Measurements from ENCODE around the gene OR52N4.
"Not testable (repeated sequence)": the region's sequence is repeated elsewhere in the genome, so short reads cannot be mapped to it uniquely, and the experiment has no call there.

The OR52N4 gene

GRCh38 chr11:5753943-5754342, at the start of gene OR52N4:
Gene OR52N4, plus strand, starts transcription at chr11:5754243. Its CDS starts 498 bp downstream, at chr11:5754741.
- no peak for DNase-seq
- in situ Hi-C loops (cut with MboI; ENCODE audit: low pct_unique_long_range_greater_than_20kb, low sequenced_read_pairs), result no loop called here

GRCh38 chr11:5705688-5706087, 48.4 kb upstream of the OR52N4 start:
- DNase-seq, result no peak
- in situ Hi-C loops (cut with MboI; ENCODE audit: low pct_unique_long_range_greater_than_20kb, low sequenced_read_pairs), result no loop called here

- in situ Hi-C loops (cut with MboI; ENCODE audit: low pct_unique_long_range_greater_than_20kb, low sequenced_read_pairs), result no loop called here
- DNase-seq, result peak; percentile 28
Observed at GRCh38 chr11:5712507-5712906, 41.5 kb upstream of the OR52N4 start.

DNA sequence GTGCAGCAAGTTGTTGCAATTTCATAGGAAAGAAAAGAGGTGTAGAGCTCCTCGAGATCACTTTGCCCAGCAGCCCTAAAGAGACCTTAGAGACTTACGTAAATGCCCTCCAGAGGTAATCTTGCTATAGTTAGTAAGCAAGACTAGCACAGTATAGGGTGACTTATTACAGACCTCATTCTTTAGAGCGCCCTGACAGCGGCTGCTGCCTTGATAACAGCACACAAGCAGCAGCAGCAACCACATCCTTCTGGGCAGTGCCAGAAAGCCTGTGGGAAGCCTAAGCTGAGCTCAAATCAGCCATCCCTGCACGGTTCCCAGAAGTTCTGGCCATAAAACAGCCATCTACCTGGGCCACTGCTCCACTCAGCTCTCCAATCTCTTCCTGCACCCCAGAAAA, 40.3 kb upstream of the OR52N4 start:
- no peak for DNase-seq
- in situ Hi-C loops (cut with MboI; ENCODE audit: low pct_unique_long_range_greater_than_20kb, low sequenced_read_pairs), result no loop called here

DNA sequence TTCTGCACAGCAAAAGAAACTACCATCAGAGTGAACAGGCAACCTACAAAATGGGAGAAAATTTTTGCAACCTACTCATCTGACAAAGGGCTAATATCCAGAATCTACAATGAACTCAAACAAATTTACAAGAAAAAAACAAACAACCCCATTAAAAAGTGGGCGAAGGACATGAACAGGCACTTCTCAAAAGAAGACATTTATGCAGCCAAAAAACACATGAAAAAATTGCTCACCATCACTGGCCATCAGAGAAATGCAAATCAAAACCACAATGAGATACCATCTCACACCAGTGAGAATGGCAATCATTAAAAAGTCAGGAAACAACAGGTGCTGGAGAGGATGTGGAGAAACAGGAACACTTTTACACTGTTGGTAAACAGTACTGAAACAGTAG, 37.5 kb upstream of the OR52N4 start:
- in situ Hi-C loops (cut with MboI; ENCODE audit: low pct_unique_long_range_greater_than_20kb, low sequenced_read_pairs); DNase-seq: not testable (repeated sequence)

DNA sequence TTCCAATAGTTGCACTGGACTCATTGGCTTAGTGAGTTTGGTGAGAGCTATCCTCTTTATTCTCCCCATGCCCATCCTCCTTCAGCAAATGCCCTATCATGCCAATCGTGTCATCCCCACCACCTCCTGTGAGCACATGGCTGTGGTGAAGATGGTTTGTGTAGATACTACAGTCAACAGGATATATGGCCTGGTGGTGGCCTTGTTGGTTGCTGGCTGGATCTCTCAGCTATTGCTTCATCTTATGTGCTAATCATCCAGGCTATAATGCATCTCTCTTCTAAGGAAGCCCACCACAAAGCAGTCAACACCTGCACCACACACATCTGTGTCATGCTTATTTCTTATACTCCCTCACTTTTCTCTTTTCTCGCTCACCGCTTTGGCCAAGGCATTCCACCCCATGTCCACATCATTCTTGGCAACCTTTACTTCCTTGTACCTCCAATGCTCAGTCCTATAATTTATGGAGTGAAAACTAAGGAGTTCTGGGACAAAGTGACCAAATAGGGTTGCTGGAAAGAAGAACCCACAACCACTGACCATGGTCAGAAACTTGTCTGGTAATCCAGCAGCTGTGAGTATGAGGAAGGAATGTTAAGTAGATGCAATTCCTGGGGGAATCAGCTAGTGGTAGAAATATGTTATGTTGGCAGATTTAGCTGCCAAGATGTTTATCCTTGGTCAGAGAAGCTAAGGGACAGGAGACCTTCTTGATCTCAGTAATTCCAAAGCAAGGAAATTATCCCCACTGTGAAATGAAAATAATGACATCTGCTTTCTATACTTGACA, 34.1 kb upstream of the OR52N4 start:
- in situ Hi-C loops (cut with MboI; ENCODE audit: low pct_unique_long_range_greater_than_20kb, low sequenced_read_pairs), result no loop called here
- no peak for DNase-seq

DNA sequence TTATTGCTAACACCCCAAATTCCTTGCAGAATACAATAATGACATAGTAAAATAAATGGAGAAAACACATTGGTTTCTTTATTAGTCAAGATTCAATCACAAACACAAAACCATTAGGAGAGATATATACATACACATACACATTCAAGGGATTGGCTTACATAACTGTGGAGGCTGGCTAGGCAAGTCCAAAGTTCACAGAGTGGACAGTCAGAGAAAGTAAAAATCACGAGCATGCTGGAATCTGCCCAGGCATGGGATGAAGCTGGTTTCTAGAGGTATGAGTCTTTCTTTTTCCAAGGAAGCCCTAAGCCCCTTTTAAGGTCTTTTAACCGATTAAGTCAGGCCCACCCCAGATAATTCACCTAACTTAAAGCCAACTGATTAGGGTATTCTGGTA, 31.4 kb upstream of the OR52N4 start:
- in situ Hi-C loops (cut with MboI; ENCODE audit: low pct_unique_long_range_greater_than_20kb, low sequenced_read_pairs), result no loop called here
- no peak for DNase-seq

DNA sequence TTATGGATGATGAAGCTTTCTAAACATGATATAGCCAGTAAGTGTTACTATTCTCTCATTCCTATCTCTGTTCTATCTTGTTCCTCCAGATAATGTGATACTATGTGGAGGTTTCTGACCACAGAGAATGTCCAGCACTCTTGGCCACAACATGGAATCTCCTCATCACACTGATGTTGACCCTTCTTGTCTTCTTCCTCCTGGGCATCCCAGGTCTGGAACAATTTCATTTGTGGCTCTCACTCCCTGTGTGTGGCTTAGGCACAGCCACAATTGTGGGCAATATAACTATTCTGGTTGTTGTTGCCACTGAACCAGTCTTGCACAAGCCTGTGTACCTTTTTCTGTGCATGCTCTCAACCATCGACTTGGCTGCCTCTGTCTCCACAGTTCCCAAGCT, 27.7 kb upstream of the OR52N4 start:
- in situ Hi-C loops (cut with MboI; ENCODE audit: low pct_unique_long_range_greater_than_20kb, low sequenced_read_pairs), result no loop called here
- no peak for DNase-seq

DNA sequence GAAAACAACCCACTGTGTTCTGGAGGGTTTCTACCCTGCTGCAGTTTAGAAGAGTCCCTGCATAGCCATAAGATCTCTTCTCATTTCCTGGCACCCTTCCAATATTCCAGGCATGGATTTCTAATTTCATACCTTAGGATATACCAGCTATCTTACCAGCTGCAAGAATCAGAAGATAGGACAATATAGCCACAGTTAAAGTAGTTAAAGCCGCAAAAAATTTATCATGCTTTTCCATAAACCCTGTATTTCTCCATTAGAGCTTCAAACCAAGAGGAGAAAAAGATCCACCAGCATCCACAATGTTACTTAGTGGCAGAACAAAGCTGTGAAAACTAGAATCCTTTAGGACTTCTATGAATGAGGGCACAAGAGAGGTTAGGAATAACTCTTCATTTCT, 26.4 kb upstream of the OR52N4 start:
- in situ Hi-C loops (cut with MboI; ENCODE audit: low pct_unique_long_range_greater_than_20kb, low sequenced_read_pairs), result no loop called here

GRCh38 chr11:5736396-5736795, 17.6 kb upstream of the OR52N4 start, which contains the start of gene OR56B1:
Gene OR56B1, plus strand, starts transcription at chr11:5736448. Its CDS starts 69 bp downstream, at chr11:5736517.
- no peak for DNase-seq
- in situ Hi-C loops (cut with MboI; ENCODE audit: low pct_unique_long_range_greater_than_20kb, low sequenced_read_pairs), result no loop called here

More for the DNA sequence above, 26.4 kb upstream of the OR52N4 start:
- DNase-seq, result no peak

DNA sequence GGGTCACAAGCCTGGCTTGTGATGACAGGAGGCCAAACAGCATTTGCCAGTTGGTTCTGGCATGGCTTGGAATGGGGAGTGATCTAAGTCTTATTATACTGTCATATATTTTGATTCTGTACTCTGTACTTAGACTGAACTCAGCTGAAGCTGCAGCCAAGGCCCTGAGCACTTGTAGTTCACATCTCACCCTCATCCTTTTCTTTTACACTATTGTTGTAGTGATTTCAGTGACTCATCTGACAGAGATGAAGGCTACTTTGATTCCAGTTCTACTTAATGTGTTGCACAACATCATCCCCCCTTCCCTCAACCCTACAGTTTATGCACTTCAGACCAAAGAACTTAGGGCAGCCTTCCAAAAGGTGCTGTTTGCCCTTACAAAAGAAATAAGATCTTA, 17.0 kb upstream of the OR52N4 start:
- no peak for DNase-seq
- in situ Hi-C loops (cut with MboI; ENCODE audit: low pct_unique_long_range_greater_than_20kb, low sequenced_read_pairs), result no loop called here

DNA sequence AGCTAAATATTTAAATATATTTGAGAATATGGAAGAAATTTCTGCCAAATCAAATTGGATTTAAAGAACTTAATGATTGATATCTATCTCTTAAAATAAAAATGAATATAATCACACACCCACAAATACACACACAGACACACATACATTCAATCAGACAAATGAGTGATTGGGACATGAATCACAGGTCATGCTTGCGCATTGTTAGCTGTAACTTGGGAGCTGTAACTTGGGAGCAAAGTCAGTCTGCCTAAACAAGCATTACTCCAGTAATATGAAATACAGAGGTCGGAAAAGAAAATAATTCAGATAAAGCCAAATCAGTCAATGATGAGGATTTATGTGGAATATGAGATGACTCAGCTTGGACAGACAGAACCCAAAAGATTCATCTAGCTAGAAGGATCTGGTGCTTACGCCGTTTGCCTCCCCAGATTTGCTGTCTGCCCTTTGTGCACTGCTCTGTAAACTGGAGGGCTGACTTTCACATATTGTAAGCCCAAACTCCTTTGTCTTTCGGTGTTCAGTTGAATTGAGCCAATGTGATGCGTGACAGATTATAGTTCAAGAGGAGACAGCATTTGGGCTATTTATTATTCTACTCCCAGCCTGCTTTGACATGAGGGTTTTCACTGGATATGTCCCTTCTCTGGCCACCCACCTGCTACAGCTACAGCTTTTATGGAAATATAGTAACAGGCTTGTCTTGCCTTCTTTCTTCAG, 16.2 kb upstream of the OR52N4 start:
- DNase-seq, result no peak
- in situ Hi-C loops (cut with MboI; ENCODE audit: low pct_unique_long_range_greater_than_20kb, low sequenced_read_pairs), result no loop called here

GRCh38 chr11:5738431-5738830, 15.6 kb upstream of the OR52N4 start:
- no peak for DNase-seq
- in situ Hi-C loops (cut with MboI; ENCODE audit: low pct_unique_long_range_greater_than_20kb, low sequenced_read_pairs), result no loop called here

- DNase-seq, result no peak
- in situ Hi-C loops (cut with MboI; ENCODE audit: low pct_unique_long_range_greater_than_20kb, low sequenced_read_pairs), result no loop called here
Observed at GRCh38 chr11:5746614-5747013, 7.4 kb upstream of the OR52N4 start.

- DNase-seq, result no peak
- in situ Hi-C loops (cut with MboI; ENCODE audit: low pct_unique_long_range_greater_than_20kb, low sequenced_read_pairs), result no loop called here
Observed at GRCh38 chr11:5749836-5750235, 4.2 kb upstream of the OR52N4 start.

DNA sequence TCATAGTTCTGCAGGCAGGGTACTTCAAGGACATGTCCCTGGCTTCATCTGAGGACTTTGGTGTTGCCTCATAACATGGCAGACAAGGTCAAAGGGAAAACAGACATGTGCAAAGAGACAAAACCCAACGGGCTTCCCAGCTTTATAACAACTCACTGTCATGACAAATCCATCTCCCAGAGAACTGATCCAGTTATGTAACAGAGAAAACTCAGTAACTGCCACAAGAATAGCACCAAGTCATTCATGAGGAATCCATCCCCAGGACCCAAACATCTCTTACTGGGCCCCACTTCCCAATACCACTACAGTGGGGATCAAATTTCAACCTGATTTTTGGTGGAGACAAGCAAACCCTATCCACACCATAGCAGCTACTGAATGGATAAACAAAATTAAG, 13.0 kb downstream of the OR52N4 start:
- in situ Hi-C loops (cut with MboI; ENCODE audit: low pct_unique_long_range_greater_than_20kb, low sequenced_read_pairs), result no loop called here

DNA sequence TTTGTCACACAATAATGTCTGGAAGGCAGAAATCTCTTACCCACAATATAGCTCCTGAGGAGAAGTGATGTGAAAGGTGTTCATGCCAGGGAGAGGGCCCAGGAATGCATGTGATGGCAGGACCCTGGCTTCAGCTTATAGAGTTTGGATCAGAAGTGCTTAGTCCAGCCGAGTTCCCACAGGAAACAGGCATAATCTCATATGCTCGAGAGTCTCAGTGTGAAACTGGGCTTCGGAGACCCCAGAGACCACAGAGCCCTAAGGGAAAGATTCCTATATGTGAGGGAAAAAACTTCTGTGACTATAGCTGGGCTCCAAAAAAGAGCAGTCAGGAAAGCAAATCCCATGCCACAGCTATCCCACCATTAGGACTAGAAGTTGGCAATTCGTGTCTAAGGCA, 29.2 kb downstream of the OR52N4 start, which contains the start of gene OR52N5:
Gene OR52N5, minus strand, starts transcription at position 101 of the 400 bp plus-strand sequence. CDS start 4,721 bp downstream, outside the sequence.
- in situ Hi-C loops (cut with MboI; ENCODE audit: low pct_unique_long_range_greater_than_20kb, low sequenced_read_pairs), result no loop called here
- DNase-seq, result no peak

More for the DNA sequence above, 13.0 kb downstream of the OR52N4 start:
- no peak for DNase-seq

DNA sequence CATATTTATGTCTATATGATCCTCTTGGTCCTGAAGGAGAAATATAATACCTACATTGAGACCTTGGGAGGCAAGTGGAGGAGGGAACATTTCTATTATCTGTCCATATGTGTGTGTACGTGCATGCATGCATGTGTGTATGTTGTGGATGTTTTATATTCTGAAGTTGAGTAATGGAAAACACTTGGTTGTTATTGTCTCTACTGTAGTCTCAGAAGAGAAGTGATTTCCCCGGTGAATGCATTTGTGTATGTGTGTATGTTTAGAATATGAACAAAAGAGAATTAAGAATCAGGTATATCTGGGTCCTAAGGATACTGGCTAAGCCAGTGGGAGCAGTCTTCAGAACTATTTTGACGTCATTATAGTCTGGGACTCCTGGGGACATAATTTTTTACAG, 37.1 kb downstream of the OR52N4 start, which contains the start of gene OR52N1:
Gene OR52N1, minus strand, starts transcription at position 101 of the 400 bp plus-strand sequence. CDS start 2,449 bp downstream, outside the sequence.
- in situ Hi-C loops (cut with MboI; ENCODE audit: low pct_unique_long_range_greater_than_20kb, low sequenced_read_pairs), result no loop called here
- no peak for DNase-seq

DNA sequence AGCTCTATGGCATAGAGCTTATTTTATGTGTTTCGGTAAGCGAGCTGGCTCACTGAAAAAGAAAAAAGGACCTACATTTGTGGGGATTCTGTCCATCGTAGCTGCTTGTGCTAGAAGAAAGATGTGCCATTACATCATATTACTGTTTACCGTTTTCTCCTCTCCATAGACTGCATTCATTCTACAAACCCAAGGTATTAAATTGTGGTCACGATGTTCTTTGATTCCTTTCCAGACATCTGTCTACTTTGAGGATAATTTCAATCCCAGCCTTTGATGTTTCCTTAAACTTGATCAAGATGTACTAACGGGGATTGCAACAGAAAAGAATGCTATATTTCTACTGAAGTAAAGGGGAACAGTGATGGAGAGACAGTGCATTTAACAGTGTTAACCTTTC, 42.5 kb downstream of the OR52N4 start:
- no peak for DNase-seq
- in situ Hi-C loops (cut with MboI; ENCODE audit: low pct_unique_long_range_greater_than_20kb, low sequenced_read_pairs), result no loop called here

DNA sequence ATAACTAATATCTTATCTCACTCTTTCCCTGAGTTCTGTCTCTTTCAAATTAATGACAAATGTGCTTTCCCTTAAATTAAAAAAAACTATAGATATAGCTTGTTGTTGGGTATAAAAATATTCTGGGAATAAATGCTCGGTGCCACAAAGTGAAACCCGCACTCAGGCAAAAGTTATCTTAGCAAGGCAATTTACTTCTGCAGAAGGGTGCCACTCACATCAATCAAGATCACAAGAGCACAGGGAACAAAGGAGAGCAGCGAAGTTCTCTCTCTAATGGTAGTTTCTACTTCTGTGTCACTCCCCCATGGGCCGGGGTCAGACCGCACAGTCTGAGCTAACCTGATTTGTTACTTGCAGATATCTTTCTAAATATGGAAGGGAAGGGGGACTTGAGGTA, 49.9 kb downstream of the OR52N4 start:
- in situ Hi-C loops (cut with MboI; ENCODE audit: low pct_unique_long_range_greater_than_20kb, low sequenced_read_pairs), result no loop called here
- DNase-seq, result no peak

Measured in KBM-7 (cell line).